AG04449 (cell line): ENCODE measurements around the gene FREM3.
"Not testable (repeated sequence)": the region's sequence is repeated elsewhere in the genome, so short reads cannot be mapped to it uniquely, and the experiment has no call there.

Experiments
- CTCF ChIA-PET: fragments of 350-600 bp; formaldehyde crosslinking; extraction: SDS; loops from one replicate; lab custom pipeline; 2021; ENCODE audit warnings: antibody characterized with exemption; lab: Yijun Ruan, JAX
- POLR2A ChIA-PET: fragments of 400-600, 350-600 bp; formaldehyde crosslinking; extraction: SDS; loops from one replicate; lab custom pipeline; 2020; ENCODE audit warnings: antibody characterized with exemption, inconsistent platforms; lab: Yijun Ruan, JAX
- DNase-seq: peaks from one replicate; pipeline ENCODE4 v3.0.0-alpha.2; 2010; ENCODE audit warnings: low read depth, low spot score
- H3K4me3 ChIP-seq: 2 replicates; pipeline ENCODE4 v1.5.1; 2011; ENCODE audit warnings: low read depth, mild to moderate bottlenecking, control low read depth, low read length
- CTCF ChIP-seq: IDR thresholded peaks from one replicate; pipeline ENCODE4 v1.5.1; 2011; ENCODE audit warnings: mild to moderate bottlenecking, moderate library complexity, low read length, control low read depth, inconsistent platforms; ENCODE audit not compliant: insufficient read depth; ENCODE audit errors: missing control alignments

FREM3 gene

GRCh38 chr4:143531788-143532491 lies 168.5 kb downstream of the FREM3 start:
- POLR2A ChIA-PET, result no interaction called here
- no peak for DNase-seq
- CTCF ChIA-PET, result interaction anchor here (0.7 to 3.5 kb wide), 8 partner anchors 9 to 157 kb away, joined by 3 to 14 read pairs (median 5); partner anchors contain the start of gene SMARCA5
- TF ChIP-seq CTCF, result no peak
- no peak overlapping the region for H3K4me3 ChIP-seq

- peak; percentile 22 for TF ChIP-seq CTCF
- no peak for DNase-seq
- ChIA-PET POLR2A (no interaction called here), CTCF (interaction anchor here (0.7 to 3.5 kb wide), 8 partner anchors 10 to 156 kb away, joined by 3 to 14 read pairs (median 5); partner anchors contain the start of gene SMARCA5)
- no peak overlapping the region for H3K4me3 ChIP-seq
These were observed 169.1 kb downstream of the FREM3 start for GRCh38 chr4:143531380-143531779.

GRCh38 chr4:143528046-143528445 lies 172.4 kb downstream of the FREM3 start:
- POLR2A ChIA-PET, DNase-seq, H3K4me3 ChIP-seq: not testable (repeated sequence)
- CTCF ChIA-PET, result interaction anchor here (1.0 kb wide), 1 partner anchor 8 kb away, joined by 3 read pairs; no protein-coding TSS in a partner anchor
